Activated naive CD8-positive, alpha-beta T cell treated with anti-CD3 and anti-CD28 coated beads, Interleukin-2, amount 50 U/mL, for 24 hours (primary cell): ENCODE data around the gene LINS1.
"Not testable (repeated sequence)": the region's sequence is repeated elsewhere in the genome, so short reads cannot be mapped to it uniquely, and the experiment has no call there.

ENCODE experiments used
- ATAC-seq: fragments of 150-1000 bp; cut with Tn5 transposase; one replicate; pipeline ENCODE4 v1.10.0; 2021
- DNase-seq: peaks from one replicate; pipeline ENCODE4 v3.0.0; 2021
- H3K27ac Mint-ChIP-seq: one replicate; pipeline ENCODE4 v1.8.0; 2021; ENCODE audit warnings: mild to moderate bottlenecking, mixed read lengths
- H3K27me3 Mint-ChIP-seq: one replicate; pipeline ENCODE4 v1.8.0; 2021; ENCODE audit warnings: mixed read lengths
- H3K36me3 Mint-ChIP-seq: one replicate; pipeline ENCODE4 v1.8.0; 2021; ENCODE audit warnings: low read depth, mixed read lengths
- H3K4me1 Mint-ChIP-seq: one replicate; pipeline ENCODE4 v1.8.0; 2021; ENCODE audit warnings: mixed read lengths
- H3K4me3 Mint-ChIP-seq: one replicate; pipeline ENCODE4 v1.8.0; 2021; ENCODE audit warnings: mild to moderate bottlenecking, moderate library complexity, mixed read lengths
- H3K9me3 Mint-ChIP-seq: one replicate; pipeline ENCODE4 v1.8.0; 2021; ENCODE audit warnings: mixed read lengths

The LINS1 gene

DNA sequence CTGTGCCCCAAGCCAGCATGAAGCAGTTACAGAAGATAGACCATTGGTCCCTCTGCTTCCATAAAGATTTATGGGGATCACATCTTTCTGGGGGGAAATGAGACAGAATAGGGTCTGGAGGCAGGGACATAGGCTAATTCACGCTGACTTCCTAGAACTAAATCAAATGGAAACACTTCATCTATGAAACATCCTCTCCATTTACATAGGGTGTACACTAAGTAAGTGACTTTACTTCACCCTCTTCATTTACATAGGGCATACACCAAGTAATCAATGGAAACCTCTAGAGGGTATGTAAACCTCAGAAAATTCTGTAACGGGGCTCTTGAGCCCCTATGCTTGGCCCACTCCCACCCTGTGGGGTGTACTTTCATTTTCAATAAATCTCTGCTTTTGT lies 10.1 kb downstream of the LINS1 start:
- ATAC-seq (peak; percentile 68), DNase-seq (no peak)
- peak overlapping the region; percentile 38 for H3K4me3 Mint-ChIP-seq
- H3K27ac Mint-ChIP-seq = peak overlapping the region; percentile 93
- H3K4me1 Mint-ChIP-seq = peaks cover 73% of the 10 kb centered on the region
- H3K27me3 Mint-ChIP-seq = peaks cover 1% of the 10 kb centered on the region
- peaks cover 8% of the 10 kb centered on the region for H3K9me3 Mint-ChIP-seq
- H3K36me3 Mint-ChIP-seq = peaks cover 69% of the 10 kb centered on the region

DNA sequence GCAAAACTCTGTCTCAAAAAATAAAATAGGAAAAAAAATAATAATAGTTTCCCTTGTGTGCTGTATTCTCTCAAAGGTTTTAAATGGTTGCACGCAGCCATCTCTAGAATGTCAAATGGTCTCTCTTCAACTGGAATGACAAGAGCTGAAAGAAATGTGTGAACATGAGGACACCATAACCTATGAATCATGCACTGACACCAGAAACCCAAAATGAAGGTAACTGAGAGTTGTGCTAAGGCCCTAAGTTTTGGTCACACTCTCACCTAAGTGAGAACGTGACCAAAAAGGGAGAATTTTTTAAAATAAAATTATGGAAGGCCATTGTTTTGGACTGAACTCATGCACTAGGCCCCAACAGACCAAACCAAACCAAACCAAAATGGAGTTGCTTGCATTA lies 10.8 kb downstream of the LINS1 start:
- H3K4me3 Mint-ChIP-seq = peak overlapping the region; percentile 14
- ATAC-seq = peak; percentile 60
- H3K9me3 Mint-ChIP-seq = peaks cover 10% of the 10 kb centered on the region
- H3K36me3 Mint-ChIP-seq = peaks cover 75% of the 10 kb centered on the region
- H3K27ac Mint-ChIP-seq = peak overlapping the region; percentile 93
- H3K27me3 Mint-ChIP-seq, DNase-seq: not testable (repeated sequence)
- peaks cover 68% of the 10 kb centered on the region for H3K4me1 Mint-ChIP-seq

DNA sequence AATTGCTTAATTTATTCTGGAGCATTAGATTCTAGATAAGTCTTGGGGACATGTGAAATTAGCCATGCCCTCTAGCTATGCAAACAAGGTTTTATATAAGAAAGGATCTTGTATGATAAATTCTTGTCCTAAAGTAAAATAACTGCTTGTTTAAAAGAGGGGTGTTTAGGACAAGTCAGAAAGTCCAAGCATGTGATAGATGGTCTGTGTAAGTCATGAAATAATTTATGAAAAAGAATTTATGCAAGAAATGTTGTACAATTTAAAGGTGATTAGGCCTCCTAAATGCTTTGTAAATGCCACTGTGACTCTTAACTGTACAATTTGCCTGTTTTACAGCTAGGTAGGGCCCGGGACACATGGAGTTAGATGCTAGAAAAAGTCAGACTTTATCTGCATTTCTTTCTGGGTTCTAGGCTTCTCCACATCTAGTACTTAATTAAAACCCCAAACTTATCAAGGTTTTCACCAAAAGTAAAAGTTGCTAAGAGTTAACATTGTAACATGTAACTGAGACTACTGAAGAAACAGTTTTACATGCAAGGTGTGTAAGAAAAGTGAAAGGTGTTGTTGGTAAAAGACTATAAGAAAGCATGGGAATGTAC lies 13.2 kb downstream of the LINS1 start:
- H3K9me3 Mint-ChIP-seq = peaks cover 13% of the 10 kb centered on the region
- no peak overlapping the region for H3K4me3 Mint-ChIP-seq
- peaks cover 64% of the 10 kb centered on the region for H3K4me1 Mint-ChIP-seq
- H3K27ac Mint-ChIP-seq = no peak overlapping the region
- DNase-seq (no peak), ATAC-seq (no peak)
- H3K36me3 Mint-ChIP-seq = peaks cover 83% of the 10 kb centered on the region
- no peaks in the 10 kb centered on the region for H3K27me3 Mint-ChIP-seq

DNA sequence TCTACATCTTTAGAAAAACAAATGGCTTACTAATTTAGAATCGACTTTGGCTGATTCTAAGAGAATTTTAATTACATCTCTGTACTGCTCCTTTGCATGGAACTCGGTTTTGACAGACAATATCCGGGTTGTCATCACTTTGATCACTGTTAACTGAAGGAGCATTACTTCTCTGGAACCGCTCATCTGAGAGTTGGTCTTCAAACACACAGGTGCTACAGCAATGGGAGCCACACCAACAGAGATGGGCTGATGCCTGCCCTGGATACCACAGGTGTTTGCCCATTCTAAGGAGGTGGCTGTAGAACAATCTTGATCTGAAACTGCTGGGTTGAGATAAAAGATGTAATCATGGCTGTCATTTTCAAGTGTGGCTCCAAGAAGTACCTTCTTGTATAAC lies 21.6 kb downstream of the LINS1 start:
- peaks cover 11% of the 10 kb centered on the region for H3K9me3 Mint-ChIP-seq
- ATAC-seq = no peak

DNA sequence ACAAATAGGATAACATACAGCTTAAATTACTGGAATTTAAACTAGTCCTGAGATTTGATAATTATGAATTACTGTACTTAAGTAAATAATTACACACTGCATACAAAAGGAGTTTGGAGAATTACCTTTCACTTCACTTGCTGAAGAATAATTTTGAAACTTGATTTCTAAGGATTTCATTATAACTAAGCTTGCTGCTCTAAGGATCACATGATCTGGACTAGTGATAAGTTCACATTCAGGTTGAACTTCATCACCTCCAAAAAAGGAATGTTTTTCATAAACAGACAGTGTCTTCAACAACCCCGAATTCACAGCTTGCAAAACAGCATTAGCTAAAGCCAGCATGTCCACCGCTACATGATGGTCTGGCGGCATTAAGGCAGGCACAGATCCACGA lies 28.5 kb downstream of the LINS1 start:
- Mint-ChIP-seq H3K27me3 (no peaks in the 10 kb centered on the region), H3K4me3 (no peak overlapping the region), H3K27ac (no peak overlapping the region), H3K9me3 (no peaks in the 10 kb centered on the region), H3K36me3 (peaks cover 58% of the 10 kb centered on the region), H3K4me1 (peaks cover 49% of the 10 kb centered on the region)
- ATAC-seq (no peak), DNase-seq (no peak)

More for the DNA sequence above, 21.6 kb downstream of the LINS1 start:
- peaks cover 49% of the 10 kb centered on the region for H3K4me1 Mint-ChIP-seq
- peaks cover 56% of the 10 kb centered on the region for H3K36me3 Mint-ChIP-seq
- no peak for DNase-seq
- no peaks in the 10 kb centered on the region for H3K27me3 Mint-ChIP-seq
- H3K27ac Mint-ChIP-seq = peak overlapping the region; percentile 56
- H3K4me3 Mint-ChIP-seq = no peak overlapping the region

DNA sequence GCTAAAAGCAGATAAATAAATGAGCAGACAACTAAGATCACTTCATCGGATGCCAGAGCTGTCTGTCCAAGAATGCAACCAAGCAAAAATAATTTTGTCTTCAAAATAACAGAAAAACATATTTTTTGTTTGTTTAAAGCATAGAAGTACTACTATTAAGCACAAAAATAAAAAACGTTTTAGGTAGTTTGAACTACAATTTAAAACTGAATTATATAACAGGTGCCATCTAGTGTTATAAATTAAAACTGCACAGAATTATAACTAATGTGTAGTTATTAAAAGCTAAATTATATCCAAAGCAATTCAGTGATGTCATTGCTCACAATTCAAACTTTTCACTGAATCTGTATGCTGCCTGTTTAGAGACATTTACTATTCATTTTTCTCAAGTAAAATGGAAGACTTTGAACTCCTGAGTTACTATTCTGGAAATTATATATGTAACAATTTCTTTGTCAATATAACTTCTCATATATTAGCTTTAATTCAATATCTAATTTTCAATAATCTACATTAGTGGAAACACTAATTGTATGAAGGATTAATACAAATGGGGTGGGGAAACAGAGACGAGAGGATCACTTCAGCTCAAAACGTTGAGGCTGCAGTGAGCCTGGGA lies 29.5 kb downstream of the LINS1 start:
- H3K4me1 Mint-ChIP-seq = peaks cover 48% of the 10 kb centered on the region
- DNase-seq (no peak), ATAC-seq (no peak)
- peaks cover 56% of the 10 kb centered on the region for H3K36me3 Mint-ChIP-seq
- no peaks in the 10 kb centered on the region for H3K9me3 Mint-ChIP-seq
- H3K27ac Mint-ChIP-seq = no peak overlapping the region
- H3K27me3 Mint-ChIP-seq = no peaks in the 10 kb centered on the region
- no peak overlapping the region for H3K4me3 Mint-ChIP-seq

DNA sequence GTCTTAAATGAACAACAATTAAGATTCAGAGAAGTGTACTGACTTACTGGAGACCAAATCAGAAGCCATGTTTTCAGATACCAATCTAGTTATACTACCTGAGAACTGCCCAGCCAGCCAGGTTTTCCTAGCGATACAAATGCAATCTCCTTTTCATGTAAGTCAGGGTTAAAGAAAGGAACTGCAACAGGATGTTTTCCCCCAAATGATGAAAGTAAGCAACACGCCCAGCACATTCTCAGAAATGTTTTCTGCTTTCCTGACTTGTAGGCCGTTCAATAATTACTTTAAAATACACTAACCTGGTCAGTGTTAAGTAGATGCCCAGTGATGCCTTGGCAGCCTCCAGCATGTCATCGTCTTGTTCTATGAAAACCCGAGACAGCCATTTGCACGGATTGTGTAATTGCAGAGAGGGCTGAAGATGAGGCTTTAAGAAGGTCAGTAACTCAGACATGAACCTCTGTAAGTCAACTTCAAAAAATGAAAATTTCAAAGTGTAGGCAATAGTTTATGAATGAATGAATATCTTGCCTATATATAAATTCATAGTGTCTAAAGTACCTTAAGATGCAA lies 30.3 kb downstream of the LINS1 start:
- Mint-ChIP-seq H3K4me3 (no peak overlapping the region), H3K4me1 (peaks cover 42% of the 10 kb centered on the region), H3K9me3 (no peaks in the 10 kb centered on the region), H3K36me3 (peaks cover 53% of the 10 kb centered on the region), H3K27me3 (no peaks in the 10 kb centered on the region), H3K27ac (peak overlapping the region; percentile 37)
- ATAC-seq = no peak
- no peak for DNase-seq

DNA sequence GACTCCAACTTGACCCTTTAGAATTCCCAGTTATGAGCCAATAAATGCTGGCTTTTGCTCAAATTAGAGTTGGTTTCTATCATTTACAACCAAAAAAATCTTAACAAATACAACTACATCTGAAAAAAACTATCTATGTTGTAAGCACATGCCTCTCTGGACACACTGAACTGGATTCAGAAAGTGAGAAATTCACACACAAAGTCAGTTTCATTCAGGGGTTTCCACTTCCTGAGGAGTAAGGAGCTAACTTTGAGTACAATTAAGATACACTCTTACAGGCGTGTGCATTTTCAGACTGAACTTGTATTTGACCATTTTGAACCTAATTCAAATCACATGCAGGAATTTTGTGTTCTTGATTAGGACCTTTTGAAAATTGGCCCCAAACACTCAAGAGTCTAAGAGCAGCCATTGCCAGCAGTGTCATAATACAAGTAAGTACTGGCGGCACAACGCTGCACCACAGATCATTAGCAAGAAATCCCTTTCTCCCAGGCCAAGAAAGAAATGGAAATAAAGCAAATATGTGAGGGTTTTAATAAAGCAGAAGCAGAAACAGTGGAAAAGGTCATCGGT lies 31.2 kb downstream of the LINS1 start:
- H3K27ac Mint-ChIP-seq = no peak overlapping the region
- no peak overlapping the region for H3K4me3 Mint-ChIP-seq
- H3K9me3 Mint-ChIP-seq = no peaks in the 10 kb centered on the region
- peaks cover 49% of the 10 kb centered on the region for H3K36me3 Mint-ChIP-seq
- H3K4me1 Mint-ChIP-seq = peaks cover 34% of the 10 kb centered on the region
- ATAC-seq (no peak), DNase-seq (no peak)
- H3K27me3 Mint-ChIP-seq = no peaks in the 10 kb centered on the region

DNA sequence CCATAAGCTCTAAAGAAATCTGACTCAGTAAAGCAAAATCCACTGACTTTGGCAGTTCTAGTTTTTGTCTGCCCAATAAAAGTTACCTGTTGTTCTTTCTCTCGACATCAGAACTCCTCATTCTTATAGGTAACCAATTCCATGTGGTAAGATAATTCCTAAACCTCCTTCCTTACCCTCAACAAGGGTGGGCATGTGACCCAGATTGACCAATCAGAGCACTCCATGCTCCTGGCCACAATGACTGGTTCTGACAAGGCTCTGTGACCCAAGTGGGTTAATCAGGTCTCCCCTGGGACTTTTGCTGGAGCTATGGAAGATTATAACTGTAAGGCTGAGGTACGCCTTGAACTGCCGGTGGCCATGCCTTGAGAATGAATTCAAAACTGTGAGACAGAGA lies 31.7 kb downstream of the LINS1 start:
- no peak for ATAC-seq
- H3K4me3 Mint-ChIP-seq = no peak overlapping the region
- H3K27ac Mint-ChIP-seq = peak overlapping the region; percentile 40
- peaks cover 31% of the 10 kb centered on the region for H3K4me1 Mint-ChIP-seq
- no peaks in the 10 kb centered on the region for H3K27me3 Mint-ChIP-seq
- peaks cover 52% of the 10 kb centered on the region for H3K36me3 Mint-ChIP-seq
- DNase-seq = no peak
- H3K9me3 Mint-ChIP-seq = no peaks in the 10 kb centered on the region

DNA sequence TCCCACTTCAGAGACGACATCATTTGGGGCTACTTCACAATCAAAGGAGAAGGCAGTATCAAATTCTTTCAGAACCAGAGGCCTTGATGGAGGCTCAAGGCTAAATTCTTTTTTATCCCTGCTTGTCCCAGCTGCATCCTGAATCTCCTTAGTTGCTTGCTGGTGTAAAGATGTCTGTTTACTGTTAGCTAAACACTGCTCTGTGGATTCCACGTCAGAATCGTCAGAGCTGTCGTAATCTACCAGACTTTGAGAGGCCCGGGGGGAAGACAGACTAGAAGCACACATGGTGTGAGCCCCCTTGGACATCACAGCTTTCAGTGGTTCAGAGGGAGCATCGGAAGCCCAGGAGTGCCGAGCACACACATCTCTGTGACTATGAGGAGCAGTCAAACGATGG lies 32.6 kb downstream of the LINS1 start:
- Mint-ChIP-seq H3K27ac (no peak overlapping the region), H3K4me1 (peaks cover 30% of the 10 kb centered on the region), H3K27me3 (no peaks in the 10 kb centered on the region), H3K9me3 (no peaks in the 10 kb centered on the region), H3K36me3 (peaks cover 57% of the 10 kb centered on the region), H3K4me3 (no peak overlapping the region)
- DNase-seq (no peak), ATAC-seq (no peak)

DNA sequence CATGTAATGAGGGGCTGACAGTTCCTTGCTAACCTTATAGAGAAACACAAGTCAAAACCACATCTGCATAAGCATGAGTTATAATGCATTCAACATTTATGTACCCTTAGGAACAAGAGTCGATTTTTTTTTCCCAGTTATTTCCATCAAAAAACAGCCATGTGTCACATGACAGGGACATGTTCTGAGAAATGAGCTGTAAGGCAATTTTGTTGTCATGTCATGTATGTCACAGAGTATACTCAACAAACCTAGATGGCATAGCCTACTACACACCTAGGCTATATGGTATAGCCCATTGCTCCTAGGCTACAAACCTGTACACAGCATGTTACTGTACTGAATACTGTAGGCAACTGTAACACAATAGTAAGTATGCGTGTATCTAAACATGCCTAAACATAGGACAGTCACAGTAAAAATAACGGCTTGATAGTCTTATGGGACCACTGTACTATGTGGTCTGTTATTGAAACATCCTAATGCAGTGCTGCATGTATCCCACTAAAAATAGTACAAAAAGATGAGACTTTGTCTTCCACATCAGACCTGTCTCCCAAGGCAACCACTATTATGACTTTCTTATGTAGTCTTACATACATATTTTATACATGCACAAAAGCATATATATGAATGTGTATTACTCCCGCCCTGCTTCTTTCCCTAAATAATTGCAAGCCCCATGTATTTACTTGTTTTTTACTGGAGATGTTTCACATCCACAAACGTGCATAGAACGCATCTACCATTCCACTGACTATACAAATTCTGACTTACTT lies 34.9 kb downstream of the LINS1 start:
- Mint-ChIP-seq H3K27ac (no peak overlapping the region), H3K4me1 (peaks cover 20% of the 10 kb centered on the region), H3K27me3 (no peaks in the 10 kb centered on the region), H3K4me3 (no peak overlapping the region), H3K9me3 (no peaks in the 10 kb centered on the region), H3K36me3 (peaks cover 56% of the 10 kb centered on the region)
- no peak for DNase-seq
- ATAC-seq = no peak

DNA sequence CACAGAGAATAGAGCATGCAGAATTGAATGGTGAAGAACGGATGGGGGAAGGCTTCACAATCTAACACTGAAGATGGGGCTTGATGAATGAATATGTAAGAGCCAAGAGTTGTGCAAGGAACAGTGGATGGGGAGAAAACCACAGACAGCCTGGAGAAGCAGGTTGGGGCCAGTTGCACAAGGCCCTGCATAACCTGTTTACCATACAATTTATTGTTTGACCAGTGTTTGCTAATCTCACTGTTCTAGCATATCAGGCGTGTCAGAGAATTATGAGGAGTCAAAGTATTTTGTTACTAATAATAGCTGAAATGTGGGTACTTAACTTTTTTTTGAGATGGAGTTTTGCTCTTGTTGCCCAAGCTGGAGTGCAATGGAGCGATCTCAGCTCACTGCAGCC lies 36.4 kb downstream of the LINS1 start:
- H3K4me1 Mint-ChIP-seq = peaks cover 5% of the 10 kb centered on the region
- peaks cover 48% of the 10 kb centered on the region for H3K36me3 Mint-ChIP-seq
- no peaks in the 10 kb centered on the region for H3K9me3 Mint-ChIP-seq
- H3K27ac Mint-ChIP-seq = no peak overlapping the region
- no peaks in the 10 kb centered on the region for H3K27me3 Mint-ChIP-seq
- H3K4me3 Mint-ChIP-seq = no peak overlapping the region
- ATAC-seq (no peak), DNase-seq (no peak)

DNA sequence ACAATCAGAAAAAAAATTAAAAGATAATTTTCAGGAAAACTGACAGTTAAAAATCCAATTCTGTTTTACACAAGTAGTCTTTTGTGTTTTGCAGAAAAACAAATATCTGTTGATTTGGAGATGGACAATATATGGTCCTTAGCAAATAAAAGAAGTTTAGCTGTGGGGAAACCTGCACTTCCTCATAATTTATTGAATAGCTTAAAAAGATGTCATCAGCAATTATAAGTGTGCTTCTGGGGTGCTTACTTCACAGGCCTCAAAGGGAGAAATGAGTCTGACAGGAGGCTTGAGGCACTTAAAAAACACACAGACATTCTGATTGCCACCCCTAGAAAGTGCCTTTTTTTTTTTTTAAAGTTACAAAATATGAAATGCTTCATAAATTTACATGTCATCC lies 41.7 kb downstream of the LINS1 start:
- Mint-ChIP-seq H3K9me3 (no peaks in the 10 kb centered on the region), H3K4me1 (no peaks in the 10 kb centered on the region), H3K27me3 (no peaks in the 10 kb centered on the region), H3K27ac (no peak overlapping the region), H3K4me3 (no peak overlapping the region), H3K36me3 (peaks cover 33% of the 10 kb centered on the region)
- ATAC-seq (no peak), DNase-seq (no peak)

DNA sequence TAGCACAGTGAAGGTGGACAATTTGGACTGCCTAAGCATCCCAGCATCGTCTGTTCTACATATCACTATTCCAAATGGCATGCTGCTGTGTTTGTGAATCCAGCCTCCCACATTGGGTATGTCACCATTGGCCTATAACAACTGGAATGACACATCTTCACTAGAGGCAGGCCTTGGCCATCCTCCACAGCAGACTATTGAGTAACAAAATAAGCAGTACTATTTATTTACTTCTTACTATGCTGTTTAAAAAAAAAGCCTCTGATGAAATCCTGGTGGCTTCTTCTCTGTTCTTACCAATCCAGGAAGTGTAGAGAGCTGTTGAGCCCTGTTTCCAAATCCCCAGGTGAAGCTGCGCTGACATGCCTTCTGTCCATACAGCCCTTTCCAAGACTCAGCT lies 42.7 kb downstream of the LINS1 start:
- H3K4me1 Mint-ChIP-seq = no peaks in the 10 kb centered on the region
- no peaks in the 10 kb centered on the region for H3K27me3 Mint-ChIP-seq
- H3K36me3 Mint-ChIP-seq = peaks cover 27% of the 10 kb centered on the region
- no peaks in the 10 kb centered on the region for H3K9me3 Mint-ChIP-seq
- no peak for DNase-seq
- H3K27ac Mint-ChIP-seq = no peak overlapping the region
- H3K4me3 Mint-ChIP-seq = no peak overlapping the region
- no peak for ATAC-seq
